ENCODE data around the gene CNTNAP5.

The CNTNAP5 gene

GRCh38 chr2:124032799-124033198, 7.7 kb downstream of the CNTNAP5 start:
- no peaks in the 10 kb centered on the region for H3K27me3 ChIP-seq (ENCODE audit: control insufficient read depth, insufficient read depth, low read length)
- DNase-seq (ENCODE audit: low read depth, low spot score): no peak
- no CpG with 5 or more reads among the region's 3 CpGs for WGBS (ENCODE audit: insufficient coverage, insufficient read length)

GRCh38 chr2:124034265-124034664, 9.2 kb downstream of the CNTNAP5 start:
- H3K9me3 ChIP-seq (ENCODE audit: control insufficient read depth, insufficient read depth, low read length): no peaks in the 10 kb centered on the region
- no CpG with 5 or more reads among the region's 2 CpGs for WGBS (ENCODE audit: insufficient coverage, insufficient read length)
- H3K4me3 ChIP-seq (ENCODE audit: low read length): no peak overlapping the region
- no peaks in the 10 kb centered on the region for H3K27me3 ChIP-seq (ENCODE audit: control insufficient read depth, insufficient read depth, low read length)
- no peaks in the 10 kb centered on the region for H3K36me3 ChIP-seq (ENCODE audit: control insufficient read depth, insufficient read depth, low read length)
- DNase-seq (ENCODE audit: low read depth, low spot score): no peak
- no peak overlapping the region for H3K27ac ChIP-seq (ENCODE audit: low read length)
- H3K4me1 ChIP-seq (ENCODE audit: control insufficient read depth, insufficient read depth, low read length): peaks cover 3% of the 10 kb centered on the region; the same call in 1 of the 2 replicates

More at GRCh38 chr2:124032799-124033198, 7.7 kb downstream of the CNTNAP5 start:
- no peak overlapping the region for H3K4me3 ChIP-seq (ENCODE audit: low read length)
- H3K27ac ChIP-seq (ENCODE audit: low read length): no peak overlapping the region
- H3K9me3 ChIP-seq (ENCODE audit: control insufficient read depth, insufficient read depth, low read length): no peaks in the 10 kb centered on the region
- H3K4me1 ChIP-seq (ENCODE audit: control insufficient read depth, insufficient read depth, low read length): no peaks in the 10 kb centered on the region
- no peaks in the 10 kb centered on the region for H3K36me3 ChIP-seq (ENCODE audit: control insufficient read depth, insufficient read depth, low read length)

GRCh38 chr2:124035001-124035400, 9.9 kb downstream of the CNTNAP5 start:
- H3K27ac ChIP-seq (ENCODE audit: low read length): no peak overlapping the region
- H3K4me1 ChIP-seq (ENCODE audit: control insufficient read depth, insufficient read depth, low read length): peaks cover 3% of the 10 kb centered on the region; the same call in 1 of the 2 replicates
- H3K4me3 ChIP-seq (ENCODE audit: low read length): no peak overlapping the region
- WGBS (ENCODE audit: insufficient coverage, insufficient read length): no CpG with 5 or more reads among the region's 1 CpG
- no peaks in the 10 kb centered on the region for H3K9me3 ChIP-seq (ENCODE audit: control insufficient read depth, insufficient read depth, low read length)
- H3K36me3 ChIP-seq (ENCODE audit: control insufficient read depth, insufficient read depth, low read length): no peaks in the 10 kb centered on the region
- no peak for DNase-seq (ENCODE audit: low read depth, low spot score)
- H3K27me3 ChIP-seq (ENCODE audit: control insufficient read depth, insufficient read depth, low read length): no peaks in the 10 kb centered on the region

- Histone ChIP-seq H3K36me3 (ENCODE audit: control insufficient read depth, insufficient read depth, low read length) (no peaks in the 10 kb centered on the region), H3K4me1 (ENCODE audit: control insufficient read depth, insufficient read depth, low read length) (peaks cover 3% of the 10 kb centered on the region; the same call in 1 of the 2 replicates), H3K9me3 (ENCODE audit: control insufficient read depth, insufficient read depth, low read length) (no peaks in the 10 kb centered on the region), H3K27me3 (ENCODE audit: control insufficient read depth, insufficient read depth, low read length) (no peaks in the 10 kb centered on the region), H3K4me3 (ENCODE audit: low read length) (no peak overlapping the region), H3K27ac (ENCODE audit: low read length) (no peak overlapping the region)
- DNase-seq (ENCODE audit: low read depth, low spot score): no peak
- WGBS (ENCODE audit: insufficient coverage, insufficient read length): no CpG with 5 or more reads among the region's 2 CpGs
Observed at GRCh38 chr2:124039032-124039431, 13.9 kb downstream of the CNTNAP5 start.

GRCh38 chr2:124039762-124040291, 14.7 kb downstream of the CNTNAP5 start:
- no peaks in the 10 kb centered on the region for H3K36me3 ChIP-seq (ENCODE audit: control insufficient read depth, insufficient read depth, low read length)
- H3K9me3 ChIP-seq (ENCODE audit: control insufficient read depth, insufficient read depth, low read length): no peaks in the 10 kb centered on the region
- H3K27ac ChIP-seq (ENCODE audit: low read length): no peak overlapping the region
- H3K4me3 ChIP-seq (ENCODE audit: low read length): no peak overlapping the region
- H3K27me3 ChIP-seq (ENCODE audit: control insufficient read depth, insufficient read depth, low read length): no peaks in the 10 kb centered on the region
- WGBS (ENCODE audit: insufficient coverage, insufficient read length): no CpG with 5 or more reads among the region's 4 CpGs
- H3K4me1 ChIP-seq (ENCODE audit: control insufficient read depth, insufficient read depth, low read length): peaks cover 3% of the 10 kb centered on the region; the same call in 1 of the 2 replicates
- no peak for DNase-seq (ENCODE audit: low read depth, low spot score)

GRCh38 chr2:124045894-124046293, 20.8 kb downstream of the CNTNAP5 start:
- DNase-seq (ENCODE audit: low read depth, low spot score): no peak
- Histone ChIP-seq H3K27ac (ENCODE audit: low read length) (no peak overlapping the region), H3K36me3 (ENCODE audit: control insufficient read depth, insufficient read depth, low read length) (no peaks in the 10 kb centered on the region), H3K4me1 (ENCODE audit: control insufficient read depth, insufficient read depth, low read length) (peaks cover 4% of the 10 kb centered on the region; the same call in 1 of the 2 replicates), H3K9me3 (ENCODE audit: control insufficient read depth, insufficient read depth, low read length) (no peaks in the 10 kb centered on the region), H3K4me3 (ENCODE audit: low read length) (no peak overlapping the region), H3K27me3 (ENCODE audit: control insufficient read depth, insufficient read depth, low read length) (no peaks in the 10 kb centered on the region)
- no CpG with 5 or more reads among the region's 2 CpGs for WGBS (ENCODE audit: insufficient coverage, insufficient read length)

- no peak overlapping the region for H3K4me3 ChIP-seq (ENCODE audit: low read length)
- no peaks in the 10 kb centered on the region for H3K36me3 ChIP-seq (ENCODE audit: control insufficient read depth, insufficient read depth, low read length)
- no peak for DNase-seq (ENCODE audit: low read depth, low spot score)
- WGBS (ENCODE audit: insufficient coverage, insufficient read length): no CpG with 5 or more reads among the region's 3 CpGs
- no peaks in the 10 kb centered on the region for H3K9me3 ChIP-seq (ENCODE audit: control insufficient read depth, insufficient read depth, low read length)
- peaks cover 4% of the 10 kb centered on the region; the same call in 1 of the 2 replicates for H3K4me1 ChIP-seq (ENCODE audit: control insufficient read depth, insufficient read depth, low read length)
- H3K27me3 ChIP-seq (ENCODE audit: control insufficient read depth, insufficient read depth, low read length): no peaks in the 10 kb centered on the region
- H3K27ac ChIP-seq (ENCODE audit: low read length): no peak overlapping the region
Observed at GRCh38 chr2:124046332-124046731, 21.2 kb downstream of the CNTNAP5 start.

GRCh38 chr2:124048102-124048501, 23.0 kb downstream of the CNTNAP5 start:
- DNase-seq (ENCODE audit: low read depth, low spot score): no peak
- H3K27ac ChIP-seq (ENCODE audit: low read length): no peak overlapping the region
- H3K4me3 ChIP-seq (ENCODE audit: low read length): no peak overlapping the region
- H3K9me3 ChIP-seq (ENCODE audit: control insufficient read depth, insufficient read depth, low read length): no peaks in the 10 kb centered on the region
- no peaks in the 10 kb centered on the region for H3K36me3 ChIP-seq (ENCODE audit: control insufficient read depth, insufficient read depth, low read length)
- peaks cover 4% of the 10 kb centered on the region; the same call in 1 of the 2 replicates for H3K4me1 ChIP-seq (ENCODE audit: control insufficient read depth, insufficient read depth, low read length)
- WGBS (ENCODE audit: insufficient coverage, insufficient read length): no CpG with 5 or more reads among the region's 2 CpGs
- no peaks in the 10 kb centered on the region for H3K27me3 ChIP-seq (ENCODE audit: control insufficient read depth, insufficient read depth, low read length)

GRCh38 chr2:124048664-124049063, 23.6 kb downstream of the CNTNAP5 start:
- Histone ChIP-seq H3K9me3 (ENCODE audit: control insufficient read depth, insufficient read depth, low read length) (no peaks in the 10 kb centered on the region), H3K4me1 (ENCODE audit: control insufficient read depth, insufficient read depth, low read length) (peaks cover 4% of the 10 kb centered on the region; the same call in 1 of the 2 replicates), H3K4me3 (ENCODE audit: low read length) (no peak overlapping the region), H3K27ac (ENCODE audit: low read length) (no peak overlapping the region), H3K36me3 (ENCODE audit: control insufficient read depth, insufficient read depth, low read length) (no peaks in the 10 kb centered on the region), H3K27me3 (ENCODE audit: control insufficient read depth, insufficient read depth, low read length) (no peaks in the 10 kb centered on the region)
- WGBS (ENCODE audit: insufficient coverage, insufficient read length): no CpG with 5 or more reads among the region's 2 CpGs
- no peak for DNase-seq (ENCODE audit: low read depth, low spot score)

GRCh38 chr2:124049136-124049535, 24.0 kb downstream of the CNTNAP5 start:
- Histone ChIP-seq H3K9me3 (ENCODE audit: control insufficient read depth, insufficient read depth, low read length) (no peaks in the 10 kb centered on the region), H3K27ac (ENCODE audit: low read length) (no peak overlapping the region), H3K4me1 (ENCODE audit: control insufficient read depth, insufficient read depth, low read length) (peaks cover 4% of the 10 kb centered on the region; the same call in 1 of the 2 replicates), H3K4me3 (ENCODE audit: low read length) (no peak overlapping the region), H3K27me3 (ENCODE audit: control insufficient read depth, insufficient read depth, low read length) (no peaks in the 10 kb centered on the region), H3K36me3 (ENCODE audit: control insufficient read depth, insufficient read depth, low read length) (no peaks in the 10 kb centered on the region)
- WGBS (ENCODE audit: insufficient coverage, insufficient read length): no CpG with 5 or more reads among the region's 4 CpGs
- no peak for DNase-seq (ENCODE audit: low read depth, low spot score)
